HPDE6-E6E7 (cell line): ENCODE results near the gene HELZ2.
A peak's percentile ranks its signal among the peaks of the same experiment; 100 is the strongest.

Source experiments
- DNase-seq: peaks from one replicate; pipeline ENCODE4 v3.0.0; 2011; ENCODE audit warnings: missing footprints; ENCODE audit errors: extremely low spot score

Gene HELZ2

GRCh38 chr20:63539441-63540370 lies 34.3 kb downstream of the HELZ2 start:
- no peak for DNase-seq

DNA sequence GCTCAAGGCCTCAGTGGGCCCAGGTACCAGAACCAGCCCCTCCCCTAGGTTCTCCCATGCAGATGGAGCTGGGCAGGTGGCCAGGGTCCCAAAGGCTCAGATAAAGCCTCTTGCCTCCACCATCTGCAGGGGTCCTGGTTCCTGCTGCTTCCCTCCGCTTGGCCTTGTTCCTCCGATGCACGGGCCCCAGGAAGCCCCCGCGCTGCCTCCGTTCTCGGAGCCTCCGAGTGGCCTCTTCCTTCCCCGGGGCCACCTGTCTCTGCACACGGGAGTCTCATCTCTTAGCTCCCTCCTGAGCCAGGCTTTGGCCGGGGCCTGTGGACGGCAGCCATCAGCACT lies 35.0 kb downstream of the HELZ2 start:
- no peak for DNase-seq

DNA sequence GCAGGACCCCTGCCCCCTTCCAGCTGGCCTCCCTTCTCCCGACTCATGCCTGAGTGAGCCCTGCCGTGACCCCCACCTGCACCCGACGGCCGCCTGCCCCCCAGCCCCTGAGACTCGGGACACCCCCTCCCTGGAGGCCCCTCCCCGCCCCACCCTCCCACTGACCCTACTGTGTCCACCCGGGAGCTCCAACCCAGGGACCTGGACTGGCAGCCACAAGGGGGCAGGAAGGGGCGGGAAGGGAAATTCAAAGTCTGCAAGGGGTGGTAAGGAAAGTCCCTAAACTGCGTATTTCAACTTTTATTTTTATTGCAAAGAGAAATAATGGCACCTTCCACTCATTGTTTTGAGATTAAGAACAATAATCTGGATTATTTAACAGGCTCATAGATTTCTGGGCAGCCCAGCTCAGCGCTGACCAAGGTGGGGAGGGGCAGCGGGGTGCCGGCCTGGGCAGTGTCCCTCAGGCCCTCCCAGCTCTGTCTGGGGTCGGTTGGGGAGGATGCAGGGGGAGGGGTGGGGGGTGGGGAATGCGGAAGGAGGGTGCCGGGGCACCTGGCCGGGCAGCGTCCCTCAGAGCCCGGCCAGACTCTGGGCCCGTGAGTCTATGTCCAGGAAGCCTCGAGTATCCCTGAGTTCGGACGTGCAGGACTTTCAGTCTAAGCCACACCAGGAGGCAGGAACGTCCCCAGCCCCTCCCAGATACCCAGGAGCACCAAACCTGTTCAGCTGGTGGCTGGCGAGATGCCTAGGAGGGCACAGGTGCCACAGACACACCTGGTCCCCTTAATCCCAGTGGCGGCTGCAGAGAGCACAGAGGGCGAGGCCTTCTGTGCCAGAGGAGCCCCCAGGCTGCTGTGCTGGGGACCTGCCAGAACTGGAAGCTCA lies 35.6 kb downstream of the HELZ2 start:
- peak; percentile 95 for DNase-seq

- DNase-seq: peak; percentile 100
Observed at GRCh38 chr20:63537525-63538203, 36.4 kb downstream of the HELZ2 start.

DNA sequence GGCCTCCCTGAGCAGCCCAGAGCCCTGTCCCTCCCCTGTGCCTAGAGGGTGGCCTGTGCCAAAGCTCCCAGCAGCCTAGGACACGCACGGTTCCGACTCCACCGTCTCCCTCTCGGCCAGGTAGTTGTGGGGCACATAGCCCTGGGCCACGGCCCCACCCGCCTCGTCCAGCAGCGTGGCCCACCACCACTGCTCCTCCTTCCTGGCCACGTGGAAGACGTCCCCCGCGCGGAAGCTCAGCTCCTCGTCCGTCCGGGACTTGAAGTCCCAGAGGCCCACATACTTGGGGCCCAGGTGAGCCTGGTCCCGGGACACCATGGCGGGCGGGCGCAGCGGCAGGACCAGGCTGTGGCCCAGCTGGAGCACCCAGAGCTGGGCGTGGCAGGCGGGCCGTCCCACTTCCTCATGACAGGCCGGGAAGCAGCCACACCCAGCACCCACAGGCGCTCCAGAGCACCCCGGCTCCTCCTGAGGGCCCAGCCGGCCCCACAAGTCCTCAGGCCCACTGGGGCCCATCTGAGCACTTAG lies 37.0 kb downstream of the HELZ2 start, which contains the start of gene PTK6:
TSS of gene PTK6 (minus strand) at position 380 of the 528 bp plus-strand sequence. CDS start at position 318, 62 bp downstream.
- peak; percentile 95 for DNase-seq

DNA sequence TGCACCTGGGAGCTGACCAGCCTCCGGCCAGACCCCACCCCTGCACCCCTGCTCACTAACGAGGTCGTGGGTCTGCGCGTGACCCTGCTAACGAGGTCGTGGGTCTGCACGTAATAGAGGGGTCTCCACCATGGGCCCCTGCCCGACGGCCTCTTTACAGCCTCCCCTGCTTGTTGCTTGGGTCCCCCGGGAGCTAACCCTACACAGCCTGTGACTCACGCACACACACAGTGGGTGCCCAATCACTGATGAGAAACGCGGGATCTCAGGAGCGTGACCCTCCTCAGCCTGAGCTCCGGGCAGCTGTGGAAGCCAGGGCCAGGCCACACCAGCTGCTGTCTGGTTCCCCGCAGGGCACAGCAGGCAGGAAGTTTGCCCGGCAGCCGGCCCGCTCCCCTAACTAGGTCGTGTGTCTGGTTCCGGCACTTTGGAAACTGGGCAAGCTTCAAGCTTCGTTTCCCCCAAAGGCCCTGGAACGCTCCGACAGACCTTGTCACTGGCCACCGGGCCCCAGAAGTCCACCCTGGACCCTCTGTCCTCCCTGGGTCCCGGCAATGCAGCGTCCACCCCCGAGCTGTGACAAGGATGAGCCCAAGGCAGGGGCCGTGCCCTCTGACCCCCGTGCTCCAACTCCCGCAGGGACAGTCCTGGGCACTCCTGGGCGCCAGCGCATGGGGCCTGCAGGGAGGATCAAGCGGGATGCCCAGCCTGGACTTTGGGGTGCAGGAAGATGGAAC lies 37.6 kb downstream of the HELZ2 start:
- peak; percentile 86 for DNase-seq

- peak; percentile 80 for DNase-seq
Observed at GRCh38 chr20:63534831-63535651, 39.0 kb downstream of the HELZ2 start.

DNA sequence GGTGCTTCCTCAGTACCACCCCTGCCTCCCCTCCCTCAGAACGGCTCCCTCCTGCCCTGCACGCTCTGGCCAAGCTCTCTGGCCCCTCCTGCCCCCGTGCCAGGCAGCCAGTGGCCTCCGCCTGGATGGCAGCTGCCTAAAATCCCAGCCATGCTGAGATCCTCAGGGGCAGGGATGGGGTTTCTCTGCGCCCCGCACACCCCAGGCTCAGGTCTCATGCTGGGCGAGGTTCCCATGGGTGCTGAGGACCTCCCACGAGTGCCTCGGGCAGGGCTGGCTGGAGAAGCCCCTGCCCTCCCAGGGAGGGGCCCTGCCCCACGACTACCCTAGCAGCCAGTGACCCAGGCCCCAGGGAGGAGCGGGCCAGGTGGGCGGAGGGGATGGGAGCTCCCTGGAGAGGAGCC lies 39.6 kb downstream of the HELZ2 start:
- no peak for DNase-seq

DNA sequence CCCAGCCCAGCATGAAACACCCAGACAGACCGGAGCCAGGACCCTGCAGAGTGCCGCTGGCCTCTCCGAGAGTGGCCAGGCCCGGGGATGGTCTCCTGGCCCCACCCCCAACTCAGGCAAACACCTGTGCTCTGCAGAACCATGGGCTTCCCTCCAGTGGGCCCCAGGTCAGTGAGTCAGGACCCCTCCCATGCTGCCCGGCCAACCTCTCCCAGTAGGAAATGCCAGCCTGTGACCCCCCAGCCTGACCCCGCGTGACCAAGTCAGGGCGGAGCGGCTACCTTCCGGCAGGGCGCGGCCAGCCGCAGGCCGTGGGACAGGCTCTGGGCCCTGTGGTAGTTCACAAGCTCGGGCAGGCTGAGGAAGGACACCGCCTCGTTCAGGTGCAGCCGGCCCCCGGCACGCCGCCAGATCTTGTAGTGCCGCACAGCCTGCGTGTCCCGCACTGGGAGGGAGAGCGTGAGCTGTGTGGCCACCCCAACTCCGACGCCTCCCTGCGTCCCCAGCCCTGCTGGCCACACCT lies 40.1 kb downstream of the HELZ2 start:
- peak; percentile 93 for DNase-seq

- DNase-seq: no peak
Observed at GRCh38 chr20:63533388-63533787, 40.7 kb downstream of the HELZ2 start.

GRCh38 chr20:63532449-63532971 lies 41.5 kb downstream of the HELZ2 start:
- DNase-seq: no peak

- no peak for DNase-seq
Observed at GRCh38 chr20:63531686-63532448, 42.2 kb downstream of the HELZ2 start.

DNA sequence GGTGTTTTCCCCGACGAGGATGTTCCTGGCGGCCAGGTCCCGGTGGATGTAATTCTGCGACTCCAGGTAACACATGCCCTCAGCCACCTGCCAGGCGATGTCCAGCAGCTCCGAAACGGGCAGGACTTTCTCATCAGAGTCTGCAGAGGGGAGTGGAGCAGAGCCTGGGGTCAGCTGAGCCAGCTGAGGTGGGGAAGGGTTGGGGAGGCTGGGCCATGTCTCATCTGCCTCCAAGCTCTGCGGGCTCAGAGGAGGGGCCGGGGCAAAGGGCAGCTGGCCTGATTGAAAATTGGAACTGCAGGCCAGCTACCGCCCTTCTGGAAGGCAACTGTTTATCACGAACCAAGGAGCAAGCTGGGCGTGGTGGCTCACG lies 43.3 kb downstream of the HELZ2 start:
- DNase-seq: no peak

DNA sequence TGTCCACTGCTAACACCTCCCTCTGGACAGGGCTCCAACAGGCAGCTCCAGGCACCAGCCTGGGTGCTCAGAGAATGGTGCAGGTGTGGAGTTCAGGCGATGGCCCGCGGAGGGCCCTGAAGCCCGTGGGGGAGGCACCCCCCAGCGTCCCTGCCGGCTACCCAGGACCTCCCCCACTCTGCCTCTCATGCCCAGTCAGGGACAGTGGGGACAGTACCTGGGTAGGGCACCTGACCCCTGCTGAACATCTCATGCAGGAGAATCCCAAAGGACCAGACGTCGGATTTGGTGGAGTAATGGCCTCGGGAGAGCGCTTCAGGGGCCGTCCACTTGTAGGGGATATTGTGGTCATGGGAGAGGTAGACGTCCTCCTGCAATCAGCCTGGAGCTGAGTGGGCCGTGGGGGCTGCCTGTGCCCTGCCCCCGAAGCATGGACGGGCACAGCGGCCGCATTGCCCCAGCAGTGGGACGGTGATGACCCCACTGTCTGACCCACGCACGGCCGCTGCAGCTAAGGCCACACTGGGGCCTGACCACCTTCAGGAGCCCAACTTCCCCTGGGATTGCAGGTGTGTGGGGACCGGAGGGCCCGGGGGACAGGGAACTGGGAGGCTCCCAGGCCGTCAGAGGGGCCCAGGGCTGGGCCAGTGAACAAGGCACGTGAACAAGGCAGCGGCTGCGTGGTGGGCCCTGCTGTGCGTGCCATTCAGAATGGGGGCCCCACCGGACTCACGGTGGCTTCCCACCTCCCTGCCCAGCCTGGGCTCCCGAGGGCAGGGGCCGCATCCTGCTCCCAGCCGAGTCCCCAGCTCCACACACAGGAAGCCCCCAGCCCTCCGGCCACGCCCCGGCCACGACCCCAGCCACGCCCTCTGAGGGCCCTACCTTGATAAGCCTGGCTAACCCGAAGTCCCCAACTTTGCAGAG lies 43.9 kb downstream of the HELZ2 start:
- DNase-seq: no peak

GRCh38 chr20:63529180-63529860 lies 44.7 kb downstream of the HELZ2 start:
- no peak for DNase-seq

DNA sequence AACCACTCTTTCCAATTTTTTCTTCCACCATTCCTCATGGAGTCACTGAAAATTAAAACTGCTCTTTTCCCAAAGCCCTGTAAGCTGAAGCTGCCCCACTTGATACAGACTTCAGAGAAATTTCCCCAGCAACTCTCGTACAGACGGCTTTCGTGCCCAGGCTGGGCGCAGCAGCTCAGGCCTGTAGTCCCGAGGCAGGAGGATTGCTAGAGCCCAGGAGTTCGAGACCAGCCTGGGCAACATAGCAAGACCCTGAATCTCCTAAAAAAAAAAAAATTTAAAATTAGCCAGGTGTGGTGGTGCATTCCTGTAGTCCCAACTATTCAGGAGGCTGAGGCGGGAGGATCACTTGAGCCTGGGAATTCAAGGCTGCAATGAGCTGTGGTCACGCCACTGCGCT lies 46.9 kb downstream of the HELZ2 start:
- DNase-seq: no peak

DNA sequence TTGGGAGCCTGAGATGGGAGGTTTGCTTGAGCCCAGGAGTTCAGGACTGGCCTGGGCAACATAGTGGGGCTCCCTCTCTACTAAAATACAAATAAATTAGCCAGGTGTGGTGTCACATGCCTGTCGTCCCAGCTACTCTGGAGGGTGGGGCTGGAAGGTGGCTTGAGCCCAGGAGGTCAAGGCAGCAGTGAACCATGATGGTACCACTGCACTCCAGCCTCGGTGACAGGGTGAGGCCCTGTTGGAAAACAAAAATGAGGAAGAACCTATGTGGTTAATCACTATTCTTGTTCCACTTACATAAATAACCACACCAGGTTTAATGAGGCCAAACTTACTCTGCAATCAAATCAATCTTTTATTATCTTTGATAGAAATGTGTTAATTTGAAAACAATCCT lies 48.1 kb downstream of the HELZ2 start:
- no peak for DNase-seq
